Measurements from ENCODE around the gene TM9SF1. TPM values are rescaled to one million over a fixed set of nuclear protein-coding genes. Genes with fewer than 3 reads are reported as not detected.

The TM9SF1 gene
- total RNA-seq, 1 donor from 2014 or later: 9.8 TPM

- DNase-seq (ENCODE audit: low spot score in 2 of 2) (no peak), FAIRE-seq (no peak)
Measured at GRCh38 chr14:24159777-24160498, 35.3 kb downstream of the TM9SF1 start.

GRCh38 chr14:24157331-24157730, 37.9 kb downstream of the TM9SF1 start:
- FAIRE-seq (no peak), DNase-seq (ENCODE audit: low spot score in 2 of 2) (no peak)

GRCh38 chr14:24156840-24157239, 38.4 kb downstream of the TM9SF1 start:
- no peak for DNase-seq (ENCODE audit: low spot score in 2 of 2)
- no peak for FAIRE-seq

GRCh38 chr14:24155100-24155499, 40.1 kb downstream of the TM9SF1 start:
- FAIRE-seq (no peak), DNase-seq (ENCODE audit: low spot score in 2 of 2) (no peak)

GRCh38 chr14:24151404-24152080, 43.7 kb downstream of the TM9SF1 start:
- DNase-seq (ENCODE audit: low spot score in 2 of 2): no peak
- FAIRE-seq: no peak

- FAIRE-seq: no peak
- no peak for DNase-seq (ENCODE audit: low spot score in 2 of 2)
Measured at GRCh38 chr14:24150993-24151392, 44.2 kb downstream of the TM9SF1 start.

GRCh38 chr14:24150567-24150966, 44.7 kb downstream of the TM9SF1 start:
- FAIRE-seq (no peak), DNase-seq (ENCODE audit: low spot score in 2 of 2) (no peak)

- no peak for FAIRE-seq
- DNase-seq (ENCODE audit: low spot score in 2 of 2): no peak
Measured at GRCh38 chr14:24150061-24150460, 45.2 kb downstream of the TM9SF1 start.

GRCh38 chr14:24149302-24149969, 45.8 kb downstream of the TM9SF1 start:
- DNase-seq (ENCODE audit: low spot score in 2 of 2) (no peak), FAIRE-seq (no peak)

- FAIRE-seq (no peak), DNase-seq (ENCODE audit: low spot score in 2 of 2) (peak in 1 of 2 donors; percentile 38)
Measured at GRCh38 chr14:24147761-24148428, 47.3 kb downstream of the TM9SF1 start.

GRCh38 chr14:24146978-24147760, 48.1 kb downstream of the TM9SF1 start, which contains the start of gene RNF31:
RNF31 (plus strand) TSS chr14:24147498; CDS start chr14:24147699, 201 bp downstream.
- DNase-seq (ENCODE audit: low spot score in 2 of 2) (peak; percentile 97 to 98), FAIRE-seq (peak; percentile 42)

GRCh38 chr14:24146453-24146977, 48.7 kb downstream of the TM9SF1 start, which contains the start of gene PSME2:
PSME2 (minus strand) TSS chr14:24146610; CDS start chr14:24146581, 29 bp downstream.
- DNase-seq (ENCODE audit: low spot score in 2 of 2) (peak; percentile 84 to 89), FAIRE-seq (no peak)

GRCh38 chr14:24145690-24146452, 49.4 kb downstream of the TM9SF1 start:
- no peak for DNase-seq (ENCODE audit: low spot score in 2 of 2)
- FAIRE-seq: no peak

GRCh38 chr14:24145219-24145618, 50.0 kb downstream of the TM9SF1 start:
- FAIRE-seq (no peak), DNase-seq (ENCODE audit: low spot score in 2 of 2) (no peak)

GRCh38 chr14:24144451-24144850, 50.8 kb downstream of the TM9SF1 start:
- FAIRE-seq (no peak), DNase-seq (ENCODE audit: low spot score in 2 of 2) (no peak)

GRCh38 chr14:24143511-24143910, 51.7 kb downstream of the TM9SF1 start:
- no peak for FAIRE-seq
- no peak for DNase-seq (ENCODE audit: low spot score in 2 of 2)

- peak; percentile 98 for DNase-seq (ENCODE audit: low spot score in 2 of 2)
- FAIRE-seq: no peak
Measured at GRCh38 chr14:24141097-24141880, 54.0 kb downstream of the TM9SF1 start, which contains the start of gene EMC9. EMC9 (minus strand) TSS chr14:24141591; CDS start chr14:24141304, 287 bp downstream.
